Brain microvascular endothelial cell (primary cell): ENCODE measurements around the gene TRAPPC6A.

Source experiments
- DNase-seq: peaks from one replicate; pipeline ENCODE4 v3.0.0-alpha.2; 2020
- H3K27ac ChIP-seq: fragments of 250-450 bp; sonication (Bioruptor Pico); 2 replicates; pipeline ENCODE4 v1.5.1; 2020; ENCODE audit warnings: mild to moderate bottlenecking, moderate library complexity
- H3K27me3 ChIP-seq: fragments of 250-450 bp; sonication (Bioruptor Pico); replicated peaks from 2 replicates; pipeline ENCODE4 v1.5.1; 2020; ENCODE audit warnings: mild to moderate bottlenecking
- H3K36me3 ChIP-seq: fragments of 250-450 bp; sonication (Bioruptor Pico); replicated peaks from 2 replicates; pipeline ENCODE4 v1.5.1; 2020; ENCODE audit warnings: mild to moderate bottlenecking
- H3K4me3 ChIP-seq: 2 replicates; pipeline ENCODE4 v1.5.1; 2011; ENCODE audit warnings: low read depth, mild to moderate bottlenecking, control low read depth, low read length, moderate library complexity
- CTCF ChIP-seq: IDR thresholded peaks from 2 replicates; pipeline ENCODE4 v1.5.1; 2011; ENCODE audit warnings: low read depth, mild to moderate bottlenecking, moderate library complexity, low read length, control low read depth, inconsistent platforms; ENCODE audit errors: missing control alignments
- in situ Hi-C: cut with HindIII; loops from 2 replicates; pipeline ENCODE4 v1.10.0; 2017; ENCODE audit warnings: low sequenced_read_pairs, low pct_ligation_motif_present

Gene TRAPPC6A

GRCh38 chr19:45118106-45118505 is 59.9 kb downstream of the TRAPPC6A start:
- in situ Hi-C loops: no loop called here
- Histone ChIP-seq H3K4me3 (no peak overlapping the region), H3K27ac (no peak overlapping the region), H3K27me3 (no peaks in the 10 kb centered on the region), H3K36me3 (no peaks in the 10 kb centered on the region)
- TF ChIP-seq CTCF: no peak
- DNase-seq: no peak

- in situ Hi-C loops: no loop called here
- no peak overlapping the region for H3K4me3 ChIP-seq
- TF ChIP-seq CTCF: no peak
- H3K27me3 ChIP-seq: no peaks in the 10 kb centered on the region
- no peak for DNase-seq
- no peak overlapping the region for H3K27ac ChIP-seq
- no peaks in the 10 kb centered on the region for H3K36me3 ChIP-seq
These were observed 60.4 kb downstream of the TRAPPC6A start for GRCh38 chr19:45117671-45118070.

- no peak overlapping the region for H3K27ac ChIP-seq
- no peak for DNase-seq
- H3K27me3 ChIP-seq: no peaks in the 10 kb centered on the region
- in situ Hi-C loops: no loop called here
- no peak for TF ChIP-seq CTCF
- no peak overlapping the region for H3K4me3 ChIP-seq
- no peaks in the 10 kb centered on the region for H3K36me3 ChIP-seq
These were observed 60.9 kb downstream of the TRAPPC6A start for GRCh38 chr19:45117167-45117594.

DNA sequence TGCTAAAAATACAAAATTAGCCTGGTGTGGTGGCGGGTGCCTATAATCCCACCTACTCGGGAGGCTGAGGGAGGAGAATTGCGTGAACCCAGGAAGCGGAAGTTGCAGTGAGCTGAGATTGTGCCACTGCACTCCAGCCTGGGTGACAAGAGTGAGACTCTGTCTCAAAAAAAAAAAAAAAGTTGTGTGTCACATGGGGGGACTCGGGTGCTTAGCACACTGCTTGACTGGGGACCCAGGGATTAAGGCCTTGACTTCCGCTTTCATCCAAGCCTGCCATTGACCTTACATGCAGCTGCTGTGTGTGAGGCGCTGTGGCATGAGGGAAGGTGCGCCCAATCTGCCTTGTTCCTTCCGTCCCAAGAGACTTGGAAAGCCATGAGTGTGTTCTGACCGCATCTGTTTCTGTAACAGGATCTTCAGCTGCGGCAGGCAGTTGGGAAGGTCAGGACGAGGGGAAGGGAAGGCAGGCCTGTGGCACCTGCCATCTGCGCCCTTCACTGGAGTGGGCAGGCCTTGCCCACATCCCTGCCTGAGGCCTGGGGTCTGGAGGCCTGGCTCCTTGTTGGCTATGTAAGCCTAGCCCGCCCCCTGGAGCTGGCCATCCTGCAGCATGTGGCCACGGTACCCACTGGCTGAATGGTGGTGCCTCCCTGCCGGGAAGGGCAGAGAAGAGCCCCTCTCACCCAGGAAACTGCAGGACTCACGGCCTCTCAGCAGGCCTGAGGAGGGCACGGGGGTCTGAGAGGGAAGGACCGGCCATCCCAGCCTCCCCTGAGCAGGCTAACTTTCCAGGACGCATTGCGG is 62.0 kb downstream of the TRAPPC6A start:
- Histone ChIP-seq H3K36me3 (no peaks in the 10 kb centered on the region), H3K27ac (no peak overlapping the region), H3K4me3 (no peak overlapping the region), H3K27me3 (no peaks in the 10 kb centered on the region)
- in situ Hi-C loops: no loop called here
- no peak for DNase-seq
- TF ChIP-seq CTCF: no peak

- DNase-seq: no peak
- in situ Hi-C loops: no loop called here
- H3K4me3 ChIP-seq: no peak overlapping the region
- H3K27ac ChIP-seq: no peak overlapping the region
- H3K36me3 ChIP-seq: no peaks in the 10 kb centered on the region
- H3K27me3 ChIP-seq: no peaks in the 10 kb centered on the region
- TF ChIP-seq CTCF: no peak
These were observed 63.9 kb downstream of the TRAPPC6A start for GRCh38 chr19:45114116-45114515.

DNA sequence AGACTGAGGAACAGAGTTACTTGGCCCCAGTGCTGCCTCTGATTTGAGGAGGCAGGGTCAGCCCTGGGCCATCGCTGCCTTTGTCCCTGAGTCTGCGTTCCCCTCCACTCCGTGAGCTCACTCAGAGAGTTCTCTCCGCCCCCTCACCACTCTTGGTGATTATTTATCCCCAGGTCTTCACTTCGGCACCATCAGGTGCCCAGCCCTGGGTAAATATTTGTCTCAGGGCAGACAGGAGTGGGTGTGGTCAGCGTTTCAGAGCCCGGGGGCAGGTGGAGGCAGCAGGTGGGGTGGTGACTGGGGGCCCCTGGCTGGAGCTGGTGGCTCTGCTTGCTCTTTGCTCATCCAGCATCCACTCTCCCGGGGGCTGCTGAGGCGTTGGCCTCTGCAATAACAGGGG is 64.4 kb downstream of the TRAPPC6A start:
- Histone ChIP-seq H3K4me3 (no peak overlapping the region), H3K36me3 (no peaks in the 10 kb centered on the region), H3K27ac (no peak overlapping the region), H3K27me3 (no peaks in the 10 kb centered on the region)
- no peak for DNase-seq
- TF ChIP-seq CTCF: no peak
- in situ Hi-C loops: no loop called here
